Activated CD8-positive, alpha-beta memory T cell treated with anti-CD3 and anti-CD28 coated beads, Interleukin-2, amount 50 U/mL, for 1 hour (primary cell): Measurements from ENCODE around the gene CHID1.

Experiments
- DNase-seq: peaks from one replicate; pipeline ENCODE4 v3.0.0-alpha.2; 2020; ENCODE audit errors: extremely low read depth

CHID1 gene

DNA sequence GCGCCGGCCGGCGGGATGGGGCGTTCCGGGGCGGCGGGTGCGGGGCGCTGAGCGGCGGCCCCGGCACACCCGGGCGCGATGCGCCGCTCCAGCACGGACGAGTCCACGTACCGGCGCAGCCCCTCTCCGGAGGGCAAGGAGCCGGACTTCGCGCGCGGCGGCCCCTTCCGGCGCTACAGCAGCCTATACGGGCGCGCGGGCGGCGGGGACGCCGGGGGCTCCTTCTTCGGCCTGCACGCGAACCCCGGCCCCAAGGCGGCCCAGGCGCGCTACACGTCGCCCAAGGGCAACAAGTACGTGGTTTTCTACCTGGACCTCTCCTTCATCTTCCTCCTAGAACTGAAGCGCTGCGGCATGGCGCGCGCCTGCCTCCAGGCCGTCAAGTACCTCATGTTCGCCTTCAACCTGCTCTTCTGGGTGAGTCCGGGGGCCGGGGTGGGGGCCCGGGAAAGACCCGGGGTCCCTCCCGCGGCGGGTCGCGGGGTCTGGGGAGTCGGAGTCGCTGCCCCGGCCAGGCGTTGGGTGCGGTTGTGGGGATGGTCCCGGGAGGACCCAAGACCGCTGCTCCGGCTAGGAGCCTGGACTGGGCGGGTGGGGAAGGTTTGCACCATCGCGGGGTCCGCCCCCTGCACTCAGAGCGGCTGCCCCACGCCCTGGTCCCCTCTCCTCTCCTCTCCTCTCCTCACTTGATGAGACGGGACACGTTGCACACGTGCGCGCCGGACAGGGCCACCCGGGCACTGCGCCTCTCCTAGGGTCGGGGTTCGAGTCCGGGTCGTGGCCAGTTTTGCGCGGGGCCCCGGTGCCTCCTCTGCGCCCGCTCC, 60.4 kb downstream of the CHID1 start:
- DNase-seq, result no peak

GRCh38 chr11:849104-849824, 61.3 kb downstream of the CHID1 start:
- DNase-seq, result no peak

- peak; percentile 25 for DNase-seq
These were observed 62.2 kb downstream of the CHID1 start for GRCh38 chr11:848380-848931.

- DNase-seq, result no peak
These were observed 62.7 kb downstream of the CHID1 start for GRCh38 chr11:847876-848275.

GRCh38 chr11:846496-847098, 64.0 kb downstream of the CHID1 start:
- DNase-seq, result no peak

- no peak for DNase-seq
These were observed 64.6 kb downstream of the CHID1 start for GRCh38 chr11:845872-846495.

- no peak for DNase-seq
These were observed 65.6 kb downstream of the CHID1 start for GRCh38 chr11:844693-845644.

DNA sequence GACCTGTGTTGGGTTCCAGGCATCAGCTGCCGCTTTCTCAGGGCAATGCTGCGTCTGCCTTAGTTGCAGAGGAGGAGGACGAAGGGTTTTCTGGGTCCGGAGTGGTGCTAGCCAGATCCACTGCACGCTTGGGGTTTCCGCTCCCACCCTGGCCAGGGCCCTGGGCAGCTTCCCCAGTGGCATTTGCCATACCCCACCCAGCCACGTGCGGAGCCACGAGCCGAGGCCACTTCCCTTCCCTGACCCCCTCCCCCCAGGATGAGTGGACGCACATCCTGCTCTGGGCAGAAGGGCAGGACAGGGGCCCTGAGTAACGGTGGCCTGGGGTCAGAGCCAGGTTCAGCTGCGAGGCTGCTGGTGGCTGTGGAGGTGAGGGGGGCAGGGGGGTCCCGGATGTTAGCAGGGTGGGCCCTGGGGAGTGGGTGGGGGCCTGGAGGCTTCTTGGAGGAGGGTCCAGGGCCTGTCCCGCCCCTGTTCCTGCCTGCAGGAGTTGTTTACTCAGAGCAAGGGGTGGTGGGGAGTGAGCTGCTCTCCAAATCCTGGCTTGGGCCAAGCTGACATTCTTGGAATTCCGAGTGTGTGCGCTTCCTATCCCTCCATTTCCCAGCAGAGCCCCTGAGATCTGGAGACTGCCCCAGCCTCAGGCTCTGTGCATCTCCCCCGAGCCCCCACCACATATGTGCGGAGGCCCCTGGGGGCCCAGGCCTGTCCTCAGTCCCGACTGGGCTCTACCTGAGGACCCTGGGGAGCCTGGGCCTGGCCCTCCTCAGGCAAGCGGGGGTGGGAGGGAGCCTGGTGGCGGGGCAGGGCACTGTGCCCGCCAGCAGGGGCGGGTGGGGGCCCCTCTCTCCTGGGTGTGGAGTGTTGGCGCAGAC, 66.6 kb downstream of the CHID1 start:
- no peak for DNase-seq

GRCh38 chr11:843086-843734, 67.4 kb downstream of the CHID1 start:
- DNase-seq, result no peak

GRCh38 chr11:842370-843002, 68.1 kb downstream of the CHID1 start, which contains the start of the genes POLR2L and TSPAN4:
POLR2L (minus strand) TSS chr11:842529; CDS start chr11:842508, 21 bp downstream.
TSPAN4 (plus strand) TSS chr11:842852; CDS start chr11:850305, 7,453 bp downstream.
- peak; percentile 62 for DNase-seq

DNA sequence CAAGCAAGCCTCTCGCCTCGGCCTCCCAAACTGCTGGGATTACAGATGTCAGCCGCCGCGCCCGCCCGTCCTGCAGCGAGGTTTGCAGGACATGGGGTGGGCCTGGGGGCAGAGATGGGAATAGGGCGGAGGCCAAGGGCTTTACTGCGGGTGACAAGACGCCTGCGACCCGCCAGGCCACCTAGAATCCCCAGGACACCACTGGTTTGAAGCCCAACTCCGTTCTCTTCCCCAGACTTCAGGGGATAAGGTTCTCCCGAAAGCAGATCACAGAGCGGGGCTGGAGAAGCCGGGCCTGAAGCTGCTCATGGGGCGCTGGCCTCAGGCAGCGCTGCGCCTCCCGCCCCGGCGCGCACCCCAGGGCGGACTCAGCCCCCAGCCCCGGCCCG, 68.6 kb downstream of the CHID1 start:
- no peak for DNase-seq

- no peak for DNase-seq
These were observed 70.6 kb downstream of the CHID1 start for GRCh38 chr11:839875-840617.

- no peak for DNase-seq
These were observed 71.4 kb downstream of the CHID1 start for GRCh38 chr11:839280-839623.

DNA sequence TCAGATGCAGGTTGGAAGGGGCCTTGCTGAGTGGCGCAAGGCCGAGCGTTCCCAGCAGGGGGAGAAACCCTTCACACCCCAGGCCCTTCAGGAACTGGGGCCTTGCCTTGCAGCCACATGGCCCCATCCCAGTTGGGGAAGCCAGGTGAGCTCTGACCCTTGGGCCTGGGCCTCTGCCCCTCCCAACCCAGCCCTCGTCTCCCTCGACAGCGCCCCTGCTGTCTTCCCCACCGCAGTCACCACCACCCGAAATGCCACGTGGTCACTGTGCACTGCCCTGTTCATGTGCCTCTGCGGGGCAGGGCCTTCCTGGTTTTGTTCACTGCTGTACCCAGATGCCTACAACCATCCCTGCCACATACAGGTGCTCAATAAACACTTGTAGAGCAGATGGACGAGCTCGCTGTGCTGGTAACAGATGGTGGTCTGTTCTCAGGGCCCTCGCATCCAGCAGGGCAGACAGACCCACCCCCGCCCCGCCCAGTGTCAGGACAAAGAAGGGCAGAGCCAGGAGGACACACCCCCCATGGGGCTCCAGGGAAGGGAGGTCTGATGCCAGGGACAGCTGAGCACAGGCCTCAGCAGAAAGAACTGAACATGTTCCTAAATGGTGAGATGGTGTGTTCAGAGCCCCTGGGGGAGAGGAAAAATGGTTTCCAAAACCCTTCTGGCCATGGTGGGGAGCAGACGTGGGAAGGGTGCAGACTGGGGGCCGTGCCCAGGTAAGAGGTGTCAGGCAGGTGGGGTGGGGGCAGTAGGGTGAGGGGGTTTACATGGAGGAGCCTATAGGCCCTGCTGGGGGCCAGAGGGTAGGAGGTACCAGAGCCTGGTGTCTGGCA, 72.0 kb downstream of the CHID1 start:
- DNase-seq, result no peak

DNA sequence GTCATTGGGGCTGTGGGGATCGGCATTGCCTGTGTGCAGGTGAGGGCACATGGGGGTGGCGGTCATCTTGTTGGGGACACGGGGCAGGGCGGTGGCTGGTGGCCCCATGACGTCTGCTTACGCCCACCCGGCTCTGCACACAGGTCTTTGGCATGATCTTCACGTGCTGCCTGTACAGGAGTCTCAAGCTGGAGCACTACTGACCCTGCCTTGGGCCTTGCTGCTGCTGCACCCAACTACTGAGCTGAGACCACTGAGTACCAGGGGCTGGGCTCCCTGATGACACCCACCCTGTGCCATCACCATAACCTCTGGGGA, 72.7 kb downstream of the CHID1 start:
- DNase-seq, result no peak

- no peak for DNase-seq
These were observed 73.2 kb downstream of the CHID1 start for GRCh38 chr11:837189-837989.
